ENCODE results near the gene FAF1.

Gene FAF1

GRCh38 chr1:50693829-50694228 is 266.2 kb downstream of the FAF1 start:
- DNase-seq, result no peak

- no peak for DNase-seq
Measured at GRCh38 chr1:50684185-50684584, 275.9 kb downstream of the FAF1 start.

GRCh38 chr1:50681931-50682330 is 278.1 kb downstream of the FAF1 start:
- no peak for DNase-seq

- DNase-seq, result no peak
Measured at GRCh38 chr1:50667710-50668356, 292.2 kb downstream of the FAF1 start.

GRCh38 chr1:50667272-50667671 is 292.8 kb downstream of the FAF1 start:
- DNase-seq, result no peak

- no peak for DNase-seq
Measured at GRCh38 chr1:50666849-50667248, 293.2 kb downstream of the FAF1 start.

- DNase-seq, result no peak
Measured at GRCh38 chr1:50665413-50665812, 294.7 kb downstream of the FAF1 start.

GRCh38 chr1:50661626-50662025 is 298.4 kb downstream of the FAF1 start:
- no peak for DNase-seq

GRCh38 chr1:50659107-50659662 is 300.9 kb downstream of the FAF1 start:
- no peak for DNase-seq

- no peak for DNase-seq
Measured at GRCh38 chr1:50658459-50659076, 301.5 kb downstream of the FAF1 start.

- DNase-seq, result no peak
Measured at GRCh38 chr1:50656931-50657330, 303.1 kb downstream of the FAF1 start.

- no peak for DNase-seq
Measured at GRCh38 chr1:50651476-50652263, 308.4 kb downstream of the FAF1 start.

- DNase-seq, result no peak
Measured at GRCh38 chr1:50646526-50646925, 313.5 kb downstream of the FAF1 start.

- no peak for DNase-seq
Measured at GRCh38 chr1:50645139-50645538, 314.9 kb downstream of the FAF1 start.

- no peak for DNase-seq
Measured at GRCh38 chr1:50644447-50645105, 315.5 kb downstream of the FAF1 start.

- DNase-seq, result no peak
Measured at GRCh38 chr1:50637460-50637859, 322.6 kb downstream of the FAF1 start.

- no peak for DNase-seq
Measured at GRCh38 chr1:50634251-50634650, 325.8 kb downstream of the FAF1 start.

GRCh38 chr1:50633465-50633864 is 326.6 kb downstream of the FAF1 start:
- DNase-seq, result no peak

- DNase-seq, result no peak
Measured at GRCh38 chr1:50631161-50631560, 328.9 kb downstream of the FAF1 start.

- no peak for DNase-seq
Measured at GRCh38 chr1:50622259-50622658, 337.8 kb downstream of the FAF1 start.

- DNase-seq, result no peak
Measured at GRCh38 chr1:50620680-50621329, 339.3 kb downstream of the FAF1 start.

- no peak for DNase-seq
Measured at GRCh38 chr1:50615036-50615750, 344.9 kb downstream of the FAF1 start.

Data from NCI-H1694 (cell line).